Measurements from ENCODE around the gene LIX1.

GRCh38 chr5:97121848-97122247 lies 20.6 kb downstream of the LIX1 start:
- TF ChIP-seq CTCF (conservative IDR thresholded peaks at IDR 0.05 in 1 of 2, IDR thresholded peaks at IDR 0.05 in 1 of 2; ENCODE audit: low read depth in 1 of 2, low read length in 2 of 2): no peak
- TF ChIP-seq EZH2 (IDR thresholded peaks at IDR 0.05; ENCODE audit: low read length, missing control alignments): no peak
